Spinal cord (tissue), 10 donors: Measurements from ENCODE around the gene ATXN1. TPM values are rescaled to one million over a fixed set of nuclear protein-coding genes. Genes with fewer than 3 reads are reported as not detected.
"Not testable (repeated sequence)": the region's sequence is repeated elsewhere in the genome, so short reads cannot be mapped to it uniquely, and the experiment has no call there.

Experiments used
- DNase-seq, 6 donors: peaks; one replicate each; pipeline versions ENCODE4 v3.0.0 to v3.0.0-alpha.2; 2013 to 2015; ENCODE audit warnings: low spot score in 6 of 6, low read depth in 4 of 6
- H3K27ac ChIP-seq: one replicate; pipeline ENCODE4 v1.5.1; 2013; ENCODE audit warnings: low read depth, low read length, control low read depth
- H3K27me3 ChIP-seq: one replicate; pipeline ENCODE4 v1.6.1; 2013; ENCODE audit warnings: low read length; ENCODE audit not compliant: control insufficient read depth, insufficient read depth
- H3K36me3 ChIP-seq: one replicate; pipeline ENCODE4 v1.6.1; 2013; ENCODE audit warnings: low read length; ENCODE audit not compliant: control insufficient read depth, insufficient read depth
- H3K4me1 ChIP-seq: one replicate; pipeline ENCODE4 v1.6.1; 2013; ENCODE audit warnings: low read length; ENCODE audit not compliant: control insufficient read depth, insufficient read depth
- H3K4me3 ChIP-seq: one replicate; pipeline ENCODE4 v1.5.1; 2013; ENCODE audit warnings: low read depth, low read length, control low read depth
- H3K9me3 ChIP-seq: one replicate; pipeline ENCODE4 v1.6.1; 2013; ENCODE audit warnings: low read length; ENCODE audit not compliant: control insufficient read depth, insufficient read depth
- WGBS: methylation state at CpG from one replicate; pipeline ENCODE4 v1.1.5; 2013; ENCODE audit warnings: missing lambda C conversion rate; ENCODE audit not compliant: insufficient coverage; 5-methylcytosine and 5-hydroxymethylcytosine counted together
- polyA plus RNA-seq, 2 donors: library from polyadenylated mRNA; unstranded; fragments of 120-200 nt; gene quantifications; one replicate each; pipeline ENCODE4 v1.2.1, GENCODE V29; 2013; ENCODE audit not compliant: insufficient read length in 2 of 2
- total RNA-seq, 2 donors: library from RNA; depleted of rRNA in 1 of 2; stranded (reverse); fragments of 120-200 nt in 1 of 2; fragments of >200 nt in 1 of 2; gene quantifications; one replicate each; pipeline versions ENCODE4 v1.2.3 to v1.2.4, GENCODE V29; 2013 to 2014
- donor health status: healthy.

The ATXN1 gene
- total and polyA plus RNA-seq, 4 donors, result 20.2 to 50.1 (median 31.7) TPM

DNA sequence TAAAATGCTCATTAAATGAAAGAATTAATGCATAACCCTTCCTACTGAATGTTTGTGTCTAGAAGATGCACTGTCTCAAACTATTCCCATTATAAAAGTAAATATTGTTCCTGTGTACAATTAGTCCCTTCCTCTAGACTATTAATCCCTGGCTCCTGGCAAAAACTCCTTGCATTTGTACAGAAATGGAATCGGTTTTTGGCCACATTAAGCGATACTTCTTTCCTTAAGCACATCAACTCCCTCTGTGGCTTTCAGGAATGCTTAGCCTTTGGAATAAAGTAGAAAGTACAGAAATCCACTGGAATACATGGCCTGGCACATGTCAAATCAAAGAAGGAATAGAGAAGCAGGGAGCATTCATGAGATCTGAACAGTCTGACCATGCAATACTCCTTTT, 343.1 kb downstream of the ATXN1 start:
- DNase-seq, result no peak
- H3K9me3 ChIP-seq, result no peaks in the 10 kb centered on the region
- no CpG with 5 or more reads among the region's 2 CpGs for WGBS

DNA sequence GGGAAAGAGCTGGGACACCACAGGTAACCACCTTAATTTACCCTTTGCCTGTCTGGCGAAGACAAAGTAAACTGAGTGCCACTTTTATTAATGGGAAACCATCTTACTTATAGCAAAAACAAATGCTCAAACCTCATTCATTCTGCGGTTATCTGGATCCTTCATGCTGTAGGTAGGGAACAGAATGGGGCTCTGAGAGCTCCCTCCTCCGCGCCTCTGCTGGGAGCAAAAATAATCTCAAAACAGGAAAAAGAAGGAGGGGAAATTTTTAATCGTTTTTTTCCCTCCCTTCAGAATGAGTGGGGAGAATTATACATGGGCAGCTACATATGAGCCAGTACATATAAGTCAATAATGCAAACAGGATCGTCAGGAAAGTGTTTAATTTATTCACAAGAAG, 345.6 kb downstream of the ATXN1 start:
- Histone ChIP-seq H3K4me3 (no peak overlapping the region), H3K27me3 (no peaks in the 10 kb centered on the region), H3K27ac (no peak overlapping the region), H3K36me3 (no peaks in the 10 kb centered on the region), H3K9me3 (no peaks in the 10 kb centered on the region), H3K4me1 (peaks cover 4% of the 10 kb centered on the region)
- no CpG with 5 or more reads among the region's 6 CpGs for WGBS
- no peak for DNase-seq

More for the DNA sequence above, 343.1 kb downstream of the ATXN1 start:
- peaks cover 4% of the 10 kb centered on the region for H3K4me1 ChIP-seq
- no peak overlapping the region for H3K27ac ChIP-seq
- no peaks in the 10 kb centered on the region for H3K36me3 ChIP-seq
- H3K4me3 ChIP-seq, result no peak overlapping the region
- H3K27me3 ChIP-seq, result no peaks in the 10 kb centered on the region

DNA sequence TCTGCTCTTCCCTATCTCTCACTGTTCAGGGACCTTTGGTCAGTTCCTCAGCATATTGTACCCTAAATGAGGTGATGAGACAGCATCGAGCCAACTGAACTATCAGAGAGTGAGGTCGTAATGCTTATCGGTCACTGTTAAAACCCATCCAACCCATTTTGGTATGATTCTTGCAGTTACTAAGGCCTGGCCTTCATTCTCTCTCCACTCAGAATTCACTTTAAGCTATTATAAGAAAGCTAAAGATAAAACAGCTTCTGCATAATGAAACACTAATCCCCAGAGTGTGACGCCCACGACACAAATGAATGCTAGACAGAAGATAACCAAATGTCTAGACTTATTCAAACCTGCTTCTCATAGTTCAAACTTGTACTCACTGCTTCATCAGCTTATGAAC, 347.1 kb downstream of the ATXN1 start:
- Histone ChIP-seq H3K4me3 (no peak overlapping the region), H3K9me3 (no peaks in the 10 kb centered on the region), H3K27ac (no peak overlapping the region), H3K27me3 (no peaks in the 10 kb centered on the region), H3K4me1 (no peaks in the 10 kb centered on the region), H3K36me3 (no peaks in the 10 kb centered on the region)
- 48% methylated on average over 2 of the region's 5 CpGs for WGBS
- no peak for DNase-seq

DNA sequence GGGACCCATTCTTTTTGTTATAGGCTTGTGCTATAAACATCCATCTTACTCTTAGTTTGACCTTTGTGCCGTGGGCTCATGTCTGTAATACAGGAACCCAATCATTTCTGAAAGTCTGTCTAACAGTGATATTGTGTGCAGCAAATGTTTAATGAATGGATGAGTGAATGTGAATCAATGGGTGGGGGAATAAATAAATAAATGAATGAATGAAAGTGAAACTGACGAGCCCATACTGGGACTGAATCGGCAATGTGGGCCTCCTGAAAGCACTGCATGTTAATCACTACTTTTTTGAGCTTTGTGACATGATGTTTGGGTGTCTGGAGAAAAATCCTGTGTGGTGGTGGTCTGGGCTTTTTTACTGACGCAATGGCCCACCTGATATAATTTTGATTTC, 347.9 kb downstream of the ATXN1 start:
- no peak for DNase-seq
- no peaks in the 10 kb centered on the region for H3K4me1 ChIP-seq
- WGBS, result 60% methylated on average over 2 of the region's 4 CpGs

GRCh38 chr6:16412982-16413381, 348.3 kb downstream of the ATXN1 start:
- Histone ChIP-seq H3K27me3 (no peaks in the 10 kb centered on the region), H3K4me1 (no peaks in the 10 kb centered on the region), H3K27ac (no peak overlapping the region), H3K4me3 (no peak overlapping the region), H3K9me3 (no peaks in the 10 kb centered on the region), H3K36me3 (no peaks in the 10 kb centered on the region)
- DNase-seq, result no peak
- WGBS, result no CpG with 5 or more reads among the region's 3 CpGs

More for the DNA sequence above, 347.9 kb downstream of the ATXN1 start:
- Histone ChIP-seq H3K4me3 (no peak overlapping the region), H3K27me3 (no peaks in the 10 kb centered on the region), H3K9me3 (no peaks in the 10 kb centered on the region), H3K36me3 (no peaks in the 10 kb centered on the region), H3K27ac (no peak overlapping the region)

- H3K4me3 ChIP-seq, result no peak overlapping the region
- 73% methylated on average over 3 of the region's 4 CpGs for WGBS
- H3K36me3 ChIP-seq, result no peaks in the 10 kb centered on the region
- DNase-seq, result no peak
- H3K9me3 ChIP-seq, result no peaks in the 10 kb centered on the region
- H3K27me3 ChIP-seq, result no peaks in the 10 kb centered on the region
- no peak overlapping the region for H3K27ac ChIP-seq
- no peaks in the 10 kb centered on the region for H3K4me1 ChIP-seq
Measured at GRCh38 chr6:16412171-16412570, 349.1 kb downstream of the ATXN1 start.

- WGBS, result 55% methylated on average over 13 of the region's 19 CpGs
- no peaks in the 10 kb centered on the region for H3K9me3 ChIP-seq
- no peaks in the 10 kb centered on the region for H3K36me3 ChIP-seq
- no peak overlapping the region for H3K27ac ChIP-seq
- DNase-seq, result peak in 2 of 6 donors; percentile 85 to 88
- no peak overlapping the region for H3K4me3 ChIP-seq
- no peaks in the 10 kb centered on the region for H3K4me1 ChIP-seq
- no peaks in the 10 kb centered on the region for H3K27me3 ChIP-seq
Measured at GRCh38 chr6:16409531-16410441, 351.5 kb downstream of the ATXN1 start.

GRCh38 chr6:16408766-16409165, 352.5 kb downstream of the ATXN1 start:
- Histone ChIP-seq H3K27me3 (no peaks in the 10 kb centered on the region), H3K36me3 (no peaks in the 10 kb centered on the region), H3K27ac (no peak overlapping the region), H3K9me3 (no peaks in the 10 kb centered on the region), H3K4me1 (peaks cover 7% of the 10 kb centered on the region), H3K4me3 (no peak overlapping the region)
- 100% methylated on average over 3 of the region's 3 CpGs for WGBS
- no peak for DNase-seq

DNA sequence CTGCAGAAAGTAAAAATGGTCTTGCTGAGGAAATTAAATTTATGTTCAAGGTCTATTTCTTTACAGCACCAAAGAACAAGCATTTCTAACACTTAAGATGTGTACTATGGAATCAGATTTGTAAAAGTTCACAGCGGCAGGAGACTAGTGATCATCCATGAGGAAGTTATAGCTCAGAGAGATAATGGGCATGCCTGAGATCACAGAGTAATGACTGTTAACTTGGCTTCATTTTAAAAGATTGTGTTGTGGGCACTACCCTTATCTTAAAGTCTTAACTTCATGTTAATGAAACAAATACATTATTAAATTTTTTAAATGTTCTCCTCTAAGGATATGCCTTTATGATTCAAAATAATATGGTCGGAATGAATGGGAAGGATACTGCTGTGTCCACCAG, 354.3 kb downstream of the ATXN1 start:
- no CpG with 5 or more reads among the region's 2 CpGs for WGBS
- H3K27me3 ChIP-seq, result no peaks in the 10 kb centered on the region
- DNase-seq, result no peak
- no peak overlapping the region for H3K4me3 ChIP-seq
- no peaks in the 10 kb centered on the region for H3K36me3 ChIP-seq
- peaks cover 7% of the 10 kb centered on the region for H3K4me1 ChIP-seq
- H3K27ac ChIP-seq, result no peak overlapping the region
- no peaks in the 10 kb centered on the region for H3K9me3 ChIP-seq

GRCh38 chr6:16406538-16406937, 354.7 kb downstream of the ATXN1 start:
- H3K9me3 ChIP-seq, H3K27ac ChIP-seq, H3K4me3 ChIP-seq, DNase-seq, H3K36me3 ChIP-seq, H3K27me3 ChIP-seq, H3K4me1 ChIP-seq: not testable (repeated sequence)
- 91% methylated on average over 4 of the region's 4 CpGs for WGBS
